ENCODE data around the gene ASB13.

Gene ASB13

GRCh38 chr10:5684971-5685763, 18.8 kb upstream of the ASB13 start:
- Histone ChIP-seq H3K4me3 (IDR thresholded peaks at IDR 0.05; ENCODE audit: insufficient read depth, low read depth, low read length) (no peak overlapping the region), H3K27me3 (ENCODE audit: insufficient read depth, low read depth) (no peaks in the 10 kb centered on the region), H4K20me1 (ENCODE audit: insufficient read depth) (peaks cover 36% of the 10 kb centered on the region), H3K36me3 (ENCODE audit: insufficient read depth) (0 out of 2 replicates have a peak, but pooled peaks cover 3% of the 10 kb centered on the region), H3K79me2 (ENCODE audit: insufficient read depth, low read depth) (peaks cover 53% of the 10 kb centered on the region), H3K4me1 (ENCODE audit: low read depth, poor library complexity, severe bottlenecking) (peaks cover 27% of the 10 kb centered on the region), H3K4me2 (peak overlapping the region; percentile 89), H2AFZ (ENCODE audit: low read depth) (peak overlapping the region; percentile 85), H3K27ac (peak overlapping the region; percentile 92), H3K9ac (peak overlapping the region; percentile 95)
- TF ChIP-seq CTCF (conservative IDR thresholded peaks at IDR 0.05; ENCODE audit: low read depth, low read length) = peak; percentile 61; the same call in 1 of the 2 replicates

- Histone ChIP-seq H3K27ac (peak within 1 kb of the TSS; percentile 92), H3K27me3 (ENCODE audit: insufficient read depth, low read depth) (no peaks in the 10 kb centered on the region), H2AFZ (ENCODE audit: low read depth) (peak within 1 kb of the TSS; percentile 85), H3K4me2 (peak within 1 kb of the TSS; percentile 91), H3K4me3 (IDR thresholded peaks at IDR 0.05; ENCODE audit: insufficient read depth, low read depth, low read length) (no peak within 1 kb of the TSS), H4K20me1 (ENCODE audit: insufficient read depth) (peaks cover 36% of the 10 kb centered on the region), H3K9ac (peak within 1 kb of the TSS; percentile 95), H3K36me3 (ENCODE audit: insufficient read depth) (0 out of 2 replicates have a peak, but pooled peaks cover 3% of the 10 kb centered on the region), H3K79me2 (ENCODE audit: insufficient read depth, low read depth) (peaks cover 46% of the 10 kb centered on the region), H3K4me1 (ENCODE audit: low read depth, poor library complexity, severe bottlenecking) (peaks cover 27% of the 10 kb centered on the region)
- TF ChIP-seq CTCF (conservative IDR thresholded peaks at IDR 0.05; ENCODE audit: low read depth, low read length) = no peak
These were observed 18.0 kb upstream of the ASB13 start, which contains the start of gene TASOR2 for GRCh38 chr10:5684318-5684970. TSS of gene TASOR2 (plus strand) at chr10:5684838. CDS start at chr10:5720643, 35,805 bp downstream.

- Histone ChIP-seq H2AFZ (ENCODE audit: low read depth) (no peak overlapping the region), H3K4me3 (IDR thresholded peaks at IDR 0.05; ENCODE audit: insufficient read depth, low read depth, low read length) (no peak overlapping the region), H4K20me1 (ENCODE audit: insufficient read depth) (peaks cover 22% of the 10 kb centered on the region), H3K27ac (no peak overlapping the region), H3K36me3 (ENCODE audit: insufficient read depth) (no peaks in the 10 kb centered on the region), H3K79me2 (ENCODE audit: insufficient read depth, low read depth) (peaks cover 32% of the 10 kb centered on the region), H3K4me1 (ENCODE audit: low read depth, poor library complexity, severe bottlenecking) (peaks cover 21% of the 10 kb centered on the region), H3K27me3 (ENCODE audit: insufficient read depth, low read depth) (no peaks in the 10 kb centered on the region), H3K4me2 (no peak overlapping the region), H3K9ac (no peak overlapping the region)
- TF ChIP-seq CTCF (conservative IDR thresholded peaks at IDR 0.05; ENCODE audit: low read depth, low read length) = no peak
These were observed 16.7 kb upstream of the ASB13 start for GRCh38 chr10:5683065-5683464.

GRCh38 chr10:5681930-5682329, 15.5 kb upstream of the ASB13 start:
- no peak overlapping the region for H3K4me3 ChIP-seq (IDR thresholded peaks at IDR 0.05; ENCODE audit: insufficient read depth, low read depth, low read length)
- no peaks in the 10 kb centered on the region for H3K36me3 ChIP-seq (ENCODE audit: insufficient read depth)
- peaks cover 15% of the 10 kb centered on the region for H4K20me1 ChIP-seq (ENCODE audit: insufficient read depth)
- peaks cover 21% of the 10 kb centered on the region for H3K79me2 ChIP-seq (ENCODE audit: insufficient read depth, low read depth)
- no peak for TF ChIP-seq CTCF (conservative IDR thresholded peaks at IDR 0.05; ENCODE audit: low read depth, low read length)
- no peak overlapping the region for H3K27ac ChIP-seq
- no peaks in the 10 kb centered on the region for H3K27me3 ChIP-seq (ENCODE audit: insufficient read depth, low read depth)
- no peak overlapping the region for H3K4me2 ChIP-seq
- H2AFZ ChIP-seq (ENCODE audit: low read depth) = no peak overlapping the region
- peaks cover 16% of the 10 kb centered on the region for H3K4me1 ChIP-seq (ENCODE audit: low read depth, poor library complexity, severe bottlenecking)
- no peak overlapping the region for H3K9ac ChIP-seq

Measured in KMS-11 (cell line).